Body of pancreas (tissue), 4 donors: ENCODE data around the gene PVALEF. TPM values are rescaled to one million over a fixed set of nuclear protein-coding genes. Genes with fewer than 3 reads are reported as not detected.

Experiments
- ATAC-seq: fragments of 150-250 bp; one replicate; pipeline ENCODE4 v1.9.1; 2016
- DNase-seq, 4 donors: peaks; one replicate each; pipeline ENCODE4 v3.0.0-alpha.2; 2019
- H3K27ac ChIP-seq, 4 donors: fragments of 200-600 bp; sonication (generic); 1 replicate in 3 of 4; 2 replicates in 1 of 4; pipeline versions ENCODE4 v1.5.1 to v1.6.1; 2016 to 2019; ENCODE audit warnings: mild to moderate bottlenecking in 1 of 4, mixed read lengths in 1 of 4, moderate library complexity in 1 of 4
- H3K27me3 ChIP-seq, 2 donors: fragments of 200-600 bp; sonication (generic); one replicate each; pipeline ENCODE4 v1.6.0; 2016; ENCODE audit warnings: mild to moderate bottlenecking in 1 of 2
- H3K36me3 ChIP-seq, 2 donors: fragments of 200-600 bp; sonication (generic); replicated peaks in 1 of 2; 2 replicates each; pipeline ENCODE4 v1.5.1; 2016; ENCODE audit warnings: low read depth in 2 of 2; ENCODE audit not compliant: insufficient read depth in 1 of 2
- H3K4me1 ChIP-seq: fragments of 200-600 bp; sonication (generic); one replicate; pipeline ENCODE4 v1.6.0; 2016
- H3K4me3 ChIP-seq, 2 donors: fragments of 200-600 bp; sonication (generic); 1 replicate in 1 of 2; 2 replicates in 1 of 2; pipeline ENCODE4 v1.5.1; 2016 to 2019
- H3K9me3 ChIP-seq, 3 donors: fragments of 200-600 bp; sonication (generic); 1 replicate in 2 of 3; 2 replicates in 1 of 3; pipeline ENCODE4 v1.5.1; 2016
- CTCF ChIP-seq, 7 experiments: fragments of 450-650 bp in 4 of 7; fragments of 200-600 bp in 3 of 7; sonication (generic) in 3 of 7; IDR thresholded peaks; one replicate each; pipeline ENCODE4 v1.5.1; 2016 to 2019; ENCODE audit warnings: antibody characterized with exemption in 7 of 7
- POLR2A ChIP-seq, 3 donors: fragments of 450-650 bp; IDR thresholded peaks; one replicate each; pipeline ENCODE4 v1.6.1; 2016; ENCODE audit warnings: antibody characterized with exemption in 3 of 3, mild to moderate bottlenecking in 2 of 3
- WGBS, 2 donors: methylation state at CpG; one replicate each; pipeline ENCODE4 v1.1.5; 2017; 5-methylcytosine and 5-hydroxymethylcytosine counted together
- intact Hi-C: fragments of 100-400 bp; cut with DNase I; formaldehyde crosslinking; loops from one replicate; pipeline ENCODE4 v1.15.1; 2023
- total RNA-seq, 2 donors: library from RNA; depleted of rRNA; stranded (reverse); fragments of >200 nt; gene quantifications; one replicate each; pipeline ENCODE4 v1.1.0, GENCODE V29; 2016

PVALEF gene
- total RNA-seq, 2 donors from 2014 or later = not detected

- ATAC-seq (no peak), DNase-seq (no peak)
- no peaks in the 10 kb centered on the region for H3K4me1 ChIP-seq
- TF ChIP-seq POLR2A (IDR thresholded peaks at IDR 0.05) = no peak
- no peak for TF ChIP-seq CTCF (IDR thresholded peaks at IDR 0.05)
- no peak overlapping the region for H3K4me3 ChIP-seq
- 89 to 99% methylated on average over 10 to 24 of the region's 26 CpGs for WGBS, 2 donors
- intact Hi-C loops = no loop called here
- no peaks in the 10 kb centered on the region for H3K9me3 ChIP-seq
- no peaks in the 10 kb centered on the region for H3K36me3 ChIP-seq
- no peaks in the 10 kb centered on the region for H3K27me3 ChIP-seq
- no peak overlapping the region for H3K27ac ChIP-seq
Observed at GRCh38 chr17:81187586-81188490, 22.5 kb downstream of the PVALEF start.

GRCh38 chr17:81188491-81188840 is 23.2 kb downstream of the PVALEF start:
- ATAC-seq (no peak), DNase-seq (no peak)
- Histone ChIP-seq H3K36me3 (no peaks in the 10 kb centered on the region), H3K27ac (no peak overlapping the region), H3K9me3 (no peaks in the 10 kb centered on the region), H3K4me3 (no peak overlapping the region), H3K4me1 (no peaks in the 10 kb centered on the region), H3K27me3 (no peaks in the 10 kb centered on the region)
- WGBS, 2 donors = 92 to 100% methylated on average over 3 to 12 of the region's 12 CpGs
- intact Hi-C loops = no loop called here
- no peak for TF ChIP-seq POLR2A (IDR thresholded peaks at IDR 0.05)
- TF ChIP-seq CTCF (IDR thresholded peaks at IDR 0.05) = no peak

- Histone ChIP-seq H3K9me3 (no peaks in the 10 kb centered on the region), H3K36me3 (no peaks in the 10 kb centered on the region), H3K27ac (no peak overlapping the region), H3K4me3 (no peak overlapping the region), H3K27me3 (no peaks in the 10 kb centered on the region), H3K4me1 (no peaks in the 10 kb centered on the region)
- WGBS, 2 donors = 91 to 93% methylated on average over 5 to 6 of the region's 7 CpGs
- TF ChIP-seq CTCF (IDR thresholded peaks at IDR 0.05) (no peak), POLR2A (IDR thresholded peaks at IDR 0.05) (no peak)
- ATAC-seq (no peak), DNase-seq (no peak)
- intact Hi-C loops = no loop called here
Observed at GRCh38 chr17:81189016-81189415, 23.7 kb downstream of the PVALEF start.

- intact Hi-C loops = no loop called here
- H3K27me3 ChIP-seq = no peaks in the 10 kb centered on the region
- H3K4me3 ChIP-seq = no peak overlapping the region
- 50 to 79% methylated on average over 1 to 26 of the region's 27 CpGs for WGBS, 2 donors
- H3K4me1 ChIP-seq = no peaks in the 10 kb centered on the region
- H3K27ac ChIP-seq = no peak overlapping the region
- DNase-seq (peak in 2 of 4 donors; percentile 32 to 62), ATAC-seq (peak; percentile 38)
- no peaks in the 10 kb centered on the region for H3K36me3 ChIP-seq
- no peaks in the 10 kb centered on the region for H3K9me3 ChIP-seq
- TF ChIP-seq CTCF (IDR thresholded peaks at IDR 0.05) (peak in 4 of 7 experiments; percentile 25 to 61 (median 32)), POLR2A (IDR thresholded peaks at IDR 0.05) (no peak)
Observed at GRCh38 chr17:81189670-81190530, 24.6 kb downstream of the PVALEF start.
